HG03342 (cell line): ENCODE measurements around the gene AIFM1.

Source experiments
- ATAC-seq: cut with Tn5 transposase; IDR thresholded peaks from one replicate; pipeline ENCODE4 v1.9.1; 2021; ENCODE audit warnings: mild to moderate bottlenecking, moderate library complexity; ENCODE audit not compliant: unreplicated experiment

Gene AIFM1

DNA sequence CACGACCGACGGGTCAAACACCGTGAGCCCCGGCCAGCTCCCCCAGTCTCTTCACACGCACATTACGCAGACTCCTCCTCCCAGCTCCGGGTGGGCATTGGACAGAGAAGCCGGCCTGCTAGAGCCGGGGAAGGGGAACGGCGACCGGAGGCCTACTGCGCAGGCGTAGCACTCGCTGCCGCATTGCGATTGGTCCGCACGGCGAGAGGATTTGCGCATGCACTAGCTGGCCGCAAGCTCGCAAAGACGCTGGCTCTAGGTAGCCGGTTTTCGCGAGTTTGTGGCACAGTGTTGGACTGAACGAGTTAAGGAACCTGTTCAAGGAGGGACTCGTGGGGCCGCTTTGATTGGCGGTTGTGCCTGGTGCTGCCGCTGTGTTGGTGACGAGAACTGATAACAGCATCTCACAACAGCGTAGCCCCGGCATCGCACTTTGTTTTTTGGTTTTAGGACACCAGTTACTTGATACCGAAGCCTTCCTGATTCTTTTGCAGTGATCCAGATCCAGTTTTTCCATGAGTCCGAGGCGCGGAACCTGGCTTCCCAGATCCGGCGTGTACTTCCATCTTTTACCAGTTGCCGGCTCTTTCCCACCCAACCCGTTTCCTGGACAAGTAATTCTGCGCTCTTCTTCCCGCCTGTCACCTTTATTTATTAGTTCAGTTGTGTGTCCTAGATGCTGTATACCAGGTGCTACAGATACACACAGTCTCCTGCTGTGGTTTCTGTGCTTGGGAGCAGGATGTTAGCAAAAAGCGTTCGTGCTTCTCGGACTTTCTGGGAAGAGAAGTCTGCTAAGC, at the start of gene AIFM1:
Gene AIFM1 (minus strand): TSS at position 139 of the 800 bp plus-strand sequence. CDS start 185 bp downstream, outside the sequence.
- ATAC-seq, result peak; percentile 84

DNA sequence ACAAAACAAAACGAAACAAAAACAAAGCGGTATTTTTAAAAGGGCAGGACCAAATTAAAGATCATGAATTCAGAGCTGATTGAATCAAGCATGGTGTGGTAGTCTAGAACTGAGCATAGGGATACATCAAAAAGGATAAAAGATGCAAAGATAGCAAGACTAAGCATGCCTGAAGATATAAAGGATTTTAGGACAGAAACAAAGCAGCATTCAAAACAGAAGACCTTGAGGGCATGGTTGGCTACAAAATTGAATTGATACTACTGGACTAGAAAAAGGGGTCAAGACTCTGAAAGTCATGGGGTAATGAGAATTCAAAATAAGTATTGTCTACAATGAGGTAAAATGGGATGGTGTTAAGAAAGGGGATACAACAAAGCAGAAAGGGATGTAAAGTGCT, 47.7 kb upstream of the AIFM1 start:
- ATAC-seq, result no peak

DNA sequence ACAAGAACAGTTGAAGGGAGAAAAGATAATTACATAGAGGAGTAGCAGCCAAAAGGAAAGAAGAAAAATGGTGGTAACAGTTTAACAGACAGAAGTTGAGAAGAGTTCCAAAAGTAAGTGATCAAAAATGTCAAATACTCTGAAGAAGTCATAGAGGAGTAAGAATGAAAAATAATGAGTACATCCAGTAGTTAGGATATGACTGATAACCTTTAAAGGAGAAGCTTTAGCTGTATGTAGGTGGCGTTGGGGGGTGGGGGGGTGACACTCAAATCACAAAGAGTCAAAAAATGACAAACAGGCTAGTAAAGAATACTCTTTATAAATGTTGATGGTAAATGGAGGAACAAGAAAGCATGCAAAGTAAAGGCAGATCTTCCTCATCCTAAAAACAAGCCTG, 46.7 kb upstream of the AIFM1 start:
- ATAC-seq, result no peak

DNA sequence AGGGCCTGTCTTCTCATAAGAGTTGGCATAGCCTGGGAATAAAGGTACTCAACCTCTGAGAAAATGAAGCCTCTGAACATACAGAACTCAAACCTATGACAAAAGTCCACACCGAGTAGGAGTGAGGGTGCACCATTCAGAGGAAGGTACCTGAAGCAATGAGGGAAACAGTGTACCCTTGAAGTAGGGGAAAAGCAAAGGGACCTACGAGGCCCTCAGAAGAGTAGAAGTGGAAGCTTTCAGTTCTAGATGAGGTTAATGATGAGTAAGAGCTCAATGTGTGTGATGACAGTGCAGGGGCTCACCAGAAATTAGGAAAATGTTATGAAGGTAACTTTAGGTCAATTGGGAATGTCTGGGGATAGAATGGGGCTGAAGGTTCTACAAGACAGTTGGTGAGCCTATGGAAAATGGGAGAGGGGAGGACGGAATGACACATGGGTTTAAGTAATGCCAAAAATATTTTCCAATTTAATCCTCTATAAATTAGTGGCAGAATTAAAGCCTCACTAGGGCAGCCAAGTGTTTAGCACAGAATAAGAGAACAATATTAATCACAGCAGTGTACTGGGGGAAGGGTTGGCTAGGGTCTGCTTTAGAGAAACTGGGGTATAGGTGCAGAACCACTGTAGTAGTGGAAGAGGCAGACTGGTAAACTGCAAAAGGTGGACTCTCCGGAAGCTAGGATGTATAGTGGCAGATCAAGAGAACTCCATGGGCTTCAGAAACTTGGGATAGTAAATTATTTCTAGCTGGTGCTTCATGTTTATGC, 46.0 kb upstream of the AIFM1 start:
- no peak for ATAC-seq

DNA sequence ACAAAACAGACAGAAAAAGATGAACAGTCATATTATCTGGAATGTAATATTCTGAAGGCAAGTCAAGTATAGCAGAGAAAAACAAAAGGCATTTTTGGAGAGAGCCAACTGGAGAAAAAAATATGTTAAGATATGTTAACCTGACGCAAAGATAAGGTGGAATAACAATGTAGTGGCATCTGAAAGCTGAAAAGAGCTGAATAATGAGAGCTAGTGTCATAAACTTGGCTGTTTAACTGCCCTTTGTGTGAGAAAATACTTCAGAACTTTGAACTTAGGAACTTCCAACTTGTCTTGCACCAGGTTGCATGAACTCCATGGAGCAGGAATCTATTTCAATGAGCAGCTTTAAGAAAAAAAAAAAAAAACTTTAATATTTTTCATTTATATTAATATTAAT, 39.0 kb upstream of the AIFM1 start:
- ATAC-seq, result no peak

DNA sequence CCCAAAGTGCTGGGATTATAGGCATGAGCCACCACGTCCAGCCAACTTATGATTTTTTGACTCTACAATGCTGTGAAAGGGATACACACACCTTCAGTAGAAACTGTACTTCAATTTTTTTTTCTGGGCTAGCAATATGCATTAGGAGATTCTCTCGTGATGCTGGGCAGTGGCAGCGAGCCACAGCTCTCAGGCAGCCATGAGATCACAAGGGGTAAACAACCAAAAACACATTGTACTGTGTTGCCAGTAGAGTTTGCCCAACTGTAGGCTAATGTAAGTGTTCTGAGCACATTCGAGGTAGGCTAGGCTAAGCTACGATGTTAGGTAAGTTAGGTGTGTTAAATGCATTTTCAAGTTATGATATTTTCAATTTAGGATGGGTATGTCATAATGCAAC, 31.8 kb upstream of the AIFM1 start:
- no peak for ATAC-seq

DNA sequence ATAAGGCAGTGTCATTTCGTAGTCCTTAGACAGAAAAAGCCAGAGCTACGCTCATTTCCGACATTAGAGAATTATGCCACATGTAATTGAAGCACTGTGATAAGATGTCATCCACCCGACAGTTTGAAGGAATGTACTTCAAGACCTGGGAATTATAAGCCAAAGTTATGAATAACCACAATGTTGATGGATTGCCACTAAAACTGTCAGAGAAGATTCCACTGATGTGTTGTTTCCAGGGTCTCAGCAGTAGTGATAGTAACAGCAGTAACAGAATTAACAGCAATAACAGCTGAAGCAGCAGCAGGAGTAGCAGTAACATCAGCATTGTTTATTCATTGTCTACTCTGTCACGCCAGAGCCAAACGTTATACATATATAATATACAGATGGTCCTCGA, 30.8 kb upstream of the AIFM1 start:
- no peak for ATAC-seq

DNA sequence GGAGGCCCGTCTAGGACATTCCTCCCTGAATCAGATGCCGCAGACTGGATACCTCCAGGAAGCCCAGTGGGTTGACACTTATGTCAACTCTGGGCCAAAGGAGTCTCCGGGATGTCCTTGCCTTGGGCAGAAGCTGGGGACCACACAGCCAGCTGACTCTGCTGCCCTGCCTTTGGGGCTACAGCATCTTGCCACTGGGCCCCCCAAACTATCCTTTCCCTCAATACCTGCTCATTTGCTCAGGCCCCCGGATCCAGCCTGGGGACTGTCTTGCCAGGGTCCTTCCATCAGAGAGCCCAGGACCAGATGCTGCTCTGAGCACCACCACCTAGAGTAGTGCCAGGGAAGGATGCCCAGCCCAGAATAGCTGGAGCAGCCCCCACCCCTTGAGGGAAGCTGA, 25.2 kb upstream of the AIFM1 start:
- no peak for ATAC-seq

DNA sequence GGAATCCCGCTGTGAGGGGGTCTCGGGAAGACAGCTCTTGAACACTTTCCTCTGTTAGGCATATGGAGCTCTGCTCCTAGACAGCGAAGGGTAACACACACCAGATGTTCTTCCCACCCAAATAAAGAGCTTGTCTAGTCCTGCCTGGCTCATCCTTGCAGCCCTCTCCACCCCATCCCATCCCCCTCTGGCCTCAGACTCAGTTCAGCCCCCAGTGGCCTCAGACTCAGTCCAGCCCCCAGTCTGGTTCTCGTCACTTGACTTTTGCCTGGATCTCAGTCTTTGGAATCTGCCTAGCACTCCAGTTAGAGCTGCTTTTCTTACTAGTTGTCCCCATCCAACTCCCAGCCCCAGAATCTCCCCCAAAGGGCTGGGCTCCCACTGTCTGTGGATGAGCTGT, 21.0 kb upstream of the AIFM1 start:
- no peak for ATAC-seq

DNA sequence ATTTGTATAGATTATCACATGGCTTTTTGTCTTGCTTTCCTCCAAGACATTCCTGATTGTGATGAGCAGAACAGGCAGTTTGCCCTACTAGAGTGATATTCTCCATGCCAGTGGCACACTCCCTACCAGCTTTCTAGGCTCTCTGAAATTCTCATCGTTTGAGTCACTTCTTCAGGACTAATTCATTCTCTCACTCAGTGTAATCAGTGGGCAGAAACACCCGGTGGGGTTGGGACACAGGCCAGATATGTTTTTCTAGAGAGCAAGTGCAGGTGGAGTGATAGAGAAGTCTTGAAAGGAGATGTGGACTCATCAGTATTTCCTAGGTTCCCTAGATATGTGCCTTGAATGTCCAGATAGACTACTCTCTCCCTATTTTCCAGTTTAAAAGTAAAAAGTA, 19.2 kb upstream of the AIFM1 start:
- ATAC-seq, result no peak

DNA sequence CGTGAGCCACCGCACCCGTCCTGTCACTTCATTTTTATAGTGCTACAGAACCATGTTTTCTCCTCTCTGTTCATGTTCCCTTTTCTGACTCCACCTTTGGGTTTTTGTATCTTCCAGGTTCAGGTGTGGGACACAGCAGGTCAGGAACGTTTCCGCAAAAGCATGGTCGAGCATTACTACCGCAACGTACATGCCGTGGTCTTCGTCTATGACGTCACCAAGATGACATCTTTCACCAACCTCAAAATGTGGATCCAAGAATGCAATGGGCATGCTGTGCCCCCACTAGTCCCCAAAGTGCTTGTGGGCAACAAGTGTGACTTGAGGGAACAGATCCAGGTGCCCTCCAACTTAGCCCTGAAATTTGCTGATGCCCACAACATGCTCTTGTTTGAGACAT, 18.5 kb upstream of the AIFM1 start:
- no peak for ATAC-seq

DNA sequence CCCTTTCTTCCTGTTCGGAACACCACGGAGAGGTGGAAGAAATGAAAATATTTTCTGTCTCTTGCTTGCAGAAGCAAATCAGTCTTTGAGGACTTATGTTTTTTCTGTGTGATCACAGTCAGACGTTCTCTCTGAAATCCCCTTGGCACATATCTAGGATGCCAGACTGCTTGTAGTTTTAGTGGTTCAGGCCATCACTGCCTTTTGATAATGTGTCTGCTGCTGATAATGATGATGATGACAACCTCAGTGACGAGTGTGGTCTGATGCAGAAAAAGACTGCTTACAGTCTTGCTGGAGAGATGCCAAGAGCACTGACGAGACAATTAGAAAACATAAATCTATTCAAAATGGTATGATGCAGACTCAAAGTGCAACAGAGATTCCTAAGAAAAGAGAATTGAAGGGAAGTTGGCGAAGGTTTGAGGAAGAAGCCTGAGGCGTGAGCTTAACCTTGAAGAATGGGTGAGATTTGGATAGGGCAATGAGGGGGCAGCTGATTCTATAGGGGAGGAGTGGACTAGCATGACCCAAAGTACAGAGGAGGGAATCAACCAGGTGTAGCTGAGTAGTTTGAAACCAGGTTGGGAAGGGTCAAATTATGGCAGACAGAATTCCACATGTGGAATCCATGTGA, 14.1 kb upstream of the AIFM1 start:
- no peak for ATAC-seq

DNA sequence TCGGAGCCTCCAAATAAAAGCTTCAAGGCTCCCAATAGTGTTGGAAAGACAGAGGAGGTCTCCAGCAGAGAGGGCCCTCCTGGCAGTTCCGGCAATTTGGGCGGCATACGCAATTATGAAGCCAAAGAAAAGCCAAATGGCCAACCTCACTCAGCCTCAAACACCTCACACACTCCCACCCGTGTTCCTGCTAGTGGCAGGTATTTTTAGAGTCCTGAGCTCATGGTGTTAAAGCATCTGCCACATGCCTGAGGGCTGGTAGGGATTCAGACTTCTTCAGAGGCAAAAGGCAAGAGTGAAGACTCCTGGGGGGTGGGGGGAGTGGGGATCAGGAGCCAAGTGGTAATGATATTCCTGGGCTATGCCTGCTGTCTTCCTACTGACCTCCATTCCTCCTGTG, 13.5 kb upstream of the AIFM1 start:
- ATAC-seq, result no peak

DNA sequence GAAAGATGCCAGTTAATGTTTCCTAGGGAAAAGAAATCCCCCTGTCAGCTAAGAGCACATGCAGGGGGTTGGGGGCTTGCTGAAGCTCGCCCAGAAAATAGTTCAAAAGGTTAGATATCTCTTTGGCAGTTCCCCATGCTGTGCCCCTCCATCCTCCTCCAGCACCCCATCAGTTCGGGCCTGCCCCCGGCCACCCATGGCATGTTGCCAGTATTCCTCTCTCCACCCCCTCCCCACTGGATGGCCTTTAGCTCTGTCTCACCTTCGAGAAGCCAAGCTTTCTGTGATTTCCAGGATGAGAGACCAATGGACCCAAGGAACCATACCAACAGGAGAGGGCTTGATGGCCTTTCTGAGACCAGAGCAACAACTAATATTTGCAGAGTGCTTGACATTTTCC, 11.3 kb upstream of the AIFM1 start:
- ATAC-seq, result no peak

DNA sequence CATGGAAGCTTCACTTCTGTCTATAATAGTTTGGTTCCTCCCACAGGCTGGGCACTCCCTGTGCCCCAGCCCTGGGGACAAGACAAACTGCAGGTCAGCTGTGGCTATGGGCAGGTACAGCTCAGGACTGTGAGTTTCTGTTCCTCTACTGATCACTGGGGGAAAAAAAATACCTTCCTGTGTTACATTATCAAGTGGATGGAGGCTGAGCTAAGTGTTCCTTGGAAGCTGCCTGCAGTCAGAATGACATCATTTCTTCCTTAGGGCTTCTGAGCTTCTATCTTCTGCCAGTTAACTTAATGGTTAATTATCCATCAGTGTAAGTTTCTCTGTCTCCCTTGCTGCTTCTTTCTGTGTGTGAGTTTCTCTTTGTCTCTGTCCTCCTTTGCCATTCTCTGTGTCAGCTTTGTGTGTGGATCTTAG, 10.7 kb upstream of the AIFM1 start:
- peak; percentile 71 for ATAC-seq

DNA sequence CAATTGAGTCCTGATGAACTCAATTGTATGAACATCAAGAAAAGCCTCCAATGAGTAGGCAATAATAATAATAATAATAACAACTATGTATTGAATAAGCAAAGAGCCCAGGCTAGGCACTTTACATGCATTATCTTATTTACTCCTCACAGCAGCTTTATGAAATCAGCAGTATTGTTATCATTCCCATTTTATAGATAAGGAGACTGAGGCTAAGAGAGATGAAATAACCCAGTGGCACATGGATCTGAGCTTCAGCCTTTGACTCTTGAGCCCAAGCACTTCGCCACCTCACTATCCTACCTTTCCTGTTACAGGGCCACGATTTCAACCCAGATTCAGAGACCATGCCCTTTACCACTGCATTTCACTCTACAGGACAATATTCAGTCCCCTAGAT, 9.3 kb upstream of the AIFM1 start:
- ATAC-seq, result no peak

DNA sequence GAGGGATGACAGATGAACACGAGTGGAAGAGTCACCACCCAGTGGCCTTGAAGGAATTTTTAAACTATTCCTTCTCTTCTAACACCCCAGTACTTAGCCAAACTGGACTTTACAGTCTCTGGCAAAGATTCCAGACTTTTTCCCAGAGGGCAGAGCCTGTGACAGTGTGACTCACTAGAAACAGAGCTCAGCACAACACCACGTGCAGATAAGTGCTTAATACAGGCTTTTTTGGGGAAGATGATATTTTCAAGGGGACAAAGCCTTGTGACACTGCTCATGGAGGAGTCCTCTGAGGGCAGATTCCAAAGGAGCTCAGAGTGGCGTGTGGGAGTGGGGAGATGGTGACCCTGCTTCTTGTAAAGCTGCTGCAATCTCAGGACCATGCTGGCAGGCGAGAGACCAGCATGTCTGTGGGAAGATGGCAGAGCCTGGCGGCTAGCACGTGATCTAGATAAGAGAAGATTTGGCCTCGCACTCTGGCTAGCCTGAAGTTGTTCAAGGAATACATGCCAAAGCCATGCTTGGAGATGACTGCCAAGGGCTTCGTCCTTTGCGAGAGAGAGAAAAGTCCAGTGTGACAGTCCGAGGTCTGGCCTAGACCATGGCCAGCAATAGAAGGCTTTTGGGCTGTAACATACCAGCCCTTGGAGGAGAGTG, 8.5 kb upstream of the AIFM1 start:
- no peak for ATAC-seq

DNA sequence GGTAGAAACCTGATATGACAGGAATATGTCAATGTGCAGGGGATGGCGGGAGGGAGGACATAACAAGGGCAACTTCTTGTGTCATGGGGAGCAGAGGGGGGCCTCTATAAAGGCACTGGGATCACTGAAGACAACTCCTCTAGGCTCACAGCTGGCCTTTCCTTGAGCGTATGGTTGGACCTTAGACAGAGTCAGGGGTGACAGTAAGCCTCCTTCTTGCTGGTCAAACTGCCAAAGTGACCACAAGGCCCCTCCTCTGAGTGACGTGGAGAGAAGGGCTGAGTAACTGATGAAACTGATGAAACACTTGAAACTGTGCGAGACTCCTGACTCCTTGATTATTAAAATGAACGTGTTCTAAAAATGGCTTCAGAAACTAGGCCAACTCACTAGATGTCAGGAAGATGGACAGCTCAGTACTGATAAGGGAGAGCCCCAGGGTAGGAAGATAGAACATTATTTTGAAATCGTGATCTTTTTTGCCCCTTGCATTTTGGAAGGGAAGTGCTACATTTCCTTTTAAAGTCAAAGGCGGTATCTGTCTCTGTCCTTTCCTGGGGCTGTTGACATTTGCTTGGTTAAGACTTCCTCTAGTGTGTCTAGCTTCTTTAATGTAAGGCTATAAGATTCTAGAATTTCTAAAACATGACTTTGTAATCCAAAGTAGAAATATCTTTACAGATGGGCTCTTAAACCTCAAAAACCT, 7.7 kb upstream of the AIFM1 start:
- no peak for ATAC-seq

DNA sequence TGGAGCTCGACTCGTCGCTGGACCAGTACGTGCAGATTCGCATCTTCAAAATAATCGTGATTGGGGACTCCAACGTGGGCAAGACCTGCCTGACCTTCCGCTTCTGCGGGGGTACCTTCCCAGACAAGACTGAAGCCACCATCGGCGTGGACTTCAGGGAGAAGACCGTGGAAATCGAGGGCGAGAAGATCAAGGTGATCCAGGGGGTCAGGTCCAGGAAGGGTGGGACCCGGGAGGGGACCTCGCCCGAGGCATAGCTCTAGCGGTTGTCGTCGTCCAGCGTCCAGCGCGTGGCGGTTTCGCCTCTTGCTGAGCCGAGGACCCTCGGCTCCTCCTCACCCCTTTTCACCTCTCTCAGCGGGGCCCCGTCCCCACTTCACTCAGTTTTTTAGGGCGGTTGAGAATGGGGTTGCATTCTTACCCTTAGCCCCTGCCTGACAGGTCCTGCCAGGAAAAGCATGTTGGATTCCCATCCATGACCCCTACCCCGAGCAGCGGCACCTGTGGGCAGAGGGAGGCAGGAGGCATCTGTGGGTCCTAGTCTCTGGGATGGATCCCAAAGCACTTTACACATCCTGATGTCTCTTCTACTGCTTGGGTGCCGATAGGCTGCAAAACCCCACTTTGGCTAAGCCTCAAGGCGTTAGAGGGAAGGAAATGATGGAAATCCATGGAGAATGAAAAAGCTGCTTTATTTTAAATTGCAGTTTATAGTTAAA, 6.6 kb upstream of the AIFM1 start:
- ATAC-seq, result no peak
